KMS-11 (cell line): ENCODE results near the gene RNF44.

Experiments
- H2AFZ ChIP-seq: fragments of 200-600 bp; sonication (generic); 2 replicates; pipeline ENCODE4 v1.6.1; 2016; ENCODE audit warnings: antibody characterized with exemption, mixed run types, low read depth
- H3K27ac ChIP-seq: fragments of 200-600 bp; sonication (generic); 2 replicates; pipeline ENCODE4 v1.6.1; 2016; ENCODE audit warnings: mild to moderate bottlenecking, mixed run types
- H3K27me3 ChIP-seq: fragments of 200-600 bp; sonication (generic); 2 replicates; pipeline ENCODE4 v1.6.1; 2017; ENCODE audit warnings: mild to moderate bottlenecking, low read depth, mixed run types, moderate library complexity; ENCODE audit not compliant: insufficient read depth
- H3K36me3 ChIP-seq: fragments of 200-600 bp; sonication (generic); 2 replicates; pipeline ENCODE4 v1.6.1; 2017; ENCODE audit warnings: mild to moderate bottlenecking, mixed run types; ENCODE audit not compliant: insufficient read depth
- H3K4me1 ChIP-seq: fragments of 200-600 bp; sonication (generic); 2 replicates; pipeline ENCODE4 v1.6.1; 2016; ENCODE audit warnings: mild to moderate bottlenecking, low read depth, mixed run types; ENCODE audit not compliant: poor library complexity, severe bottlenecking
- H3K4me2 ChIP-seq: fragments of 200-600 bp; sonication (generic); 2 replicates; pipeline ENCODE4 v1.7.0; 2016; ENCODE audit warnings: mild to moderate bottlenecking, mixed run types
- H3K4me3 ChIP-seq: fragments of 200-600 bp; sonication (generic); IDR thresholded peaks from 2 replicates; pipeline ENCODE4 v1.6.1; 2017; ENCODE audit warnings: low read depth, low read length, mixed read lengths; ENCODE audit not compliant: insufficient read depth
- H3K79me2 ChIP-seq: fragments of 200-600 bp; sonication (generic); 2 replicates; pipeline ENCODE4 v1.6.1; 2016; ENCODE audit warnings: low read depth, mixed run types; ENCODE audit not compliant: insufficient read depth
- H3K9ac ChIP-seq: fragments of 200-600 bp; sonication (generic); 2 replicates; pipeline ENCODE4 v1.6.1; 2016; ENCODE audit warnings: mild to moderate bottlenecking, mixed run types
- H4K20me1 ChIP-seq: fragments of 200-600 bp; sonication (generic); 2 replicates; pipeline ENCODE4 v1.6.1; 2016; ENCODE audit warnings: mild to moderate bottlenecking, mixed run types; ENCODE audit not compliant: insufficient read depth
- CTCF ChIP-seq: fragments of 200-600 bp; sonication (generic); conservative IDR thresholded peaks from 2 replicates; pipeline ENCODE4 v1.6.1; 2017; ENCODE audit warnings: low read depth, mild to moderate bottlenecking, antibody characterized with exemption, low read length, moderate library complexity, mixed read lengths

RNF44 gene

GRCh38 chr5:176513788-176514187, 23.4 kb downstream of the RNF44 start:
- no peak for TF ChIP-seq CTCF
- no peak overlapping the region for H3K4me3 ChIP-seq
- no peak overlapping the region for H3K4me2 ChIP-seq
- no peaks in the 10 kb centered on the region for H3K79me2 ChIP-seq
- no peaks in the 10 kb centered on the region for H4K20me1 ChIP-seq
- H3K36me3 ChIP-seq = no peaks in the 10 kb centered on the region
- H3K27ac ChIP-seq = no peak overlapping the region
- H2AFZ ChIP-seq = no peak overlapping the region
- H3K27me3 ChIP-seq = no peaks in the 10 kb centered on the region
- H3K9ac ChIP-seq = no peak overlapping the region
- H3K4me1 ChIP-seq = no peaks in the 10 kb centered on the region

- Histone ChIP-seq H4K20me1 (no peaks in the 10 kb centered on the region), H3K4me1 (no peaks in the 10 kb centered on the region), H3K27ac (no peak overlapping the region), H3K79me2 (no peaks in the 10 kb centered on the region), H3K27me3 (no peaks in the 10 kb centered on the region), H3K36me3 (no peaks in the 10 kb centered on the region), H3K9ac (no peak overlapping the region), H3K4me3 (no peak overlapping the region), H2AFZ (no peak overlapping the region), H3K4me2 (no peak overlapping the region)
- no peak for TF ChIP-seq CTCF
Measured at GRCh38 chr5:176508603-176509002, 28.6 kb downstream of the RNF44 start.

GRCh38 chr5:176507911-176508310, 29.3 kb downstream of the RNF44 start:
- no peak overlapping the region for H3K4me3 ChIP-seq
- TF ChIP-seq CTCF = no peak
- no peaks in the 10 kb centered on the region for H4K20me1 ChIP-seq
- no peak overlapping the region for H3K9ac ChIP-seq
- no peaks in the 10 kb centered on the region for H3K36me3 ChIP-seq
- H3K4me1 ChIP-seq = no peaks in the 10 kb centered on the region
- no peak overlapping the region for H3K4me2 ChIP-seq
- H3K27ac ChIP-seq = no peak overlapping the region
- H3K27me3 ChIP-seq = no peaks in the 10 kb centered on the region
- H3K79me2 ChIP-seq = no peaks in the 10 kb centered on the region
- no peak overlapping the region for H2AFZ ChIP-seq

GRCh38 chr5:176503496-176503895, 33.7 kb downstream of the RNF44 start:
- no peak overlapping the region for H3K4me2 ChIP-seq
- no peaks in the 10 kb centered on the region for H4K20me1 ChIP-seq
- H3K27ac ChIP-seq = no peak overlapping the region
- 0 out of 2 replicates have a peak, but pooled peaks cover 3% of the 10 kb centered on the region for H3K36me3 ChIP-seq
- H3K9ac ChIP-seq = no peak overlapping the region
- no peak overlapping the region for H3K4me3 ChIP-seq
- no peaks in the 10 kb centered on the region for H3K27me3 ChIP-seq
- no peaks in the 10 kb centered on the region for H3K4me1 ChIP-seq
- H3K79me2 ChIP-seq = no peaks in the 10 kb centered on the region
- TF ChIP-seq CTCF = no peak
- no peak overlapping the region for H2AFZ ChIP-seq

GRCh38 chr5:176501333-176501732, 35.9 kb downstream of the RNF44 start:
- no peak overlapping the region for H3K9ac ChIP-seq
- H3K79me2 ChIP-seq = no peaks in the 10 kb centered on the region
- no peaks in the 10 kb centered on the region for H3K27me3 ChIP-seq
- no peak overlapping the region for H3K4me2 ChIP-seq
- H3K4me1 ChIP-seq = no peaks in the 10 kb centered on the region
- H4K20me1 ChIP-seq = no peaks in the 10 kb centered on the region
- H3K36me3 ChIP-seq = 0 out of 2 replicates have a peak, but pooled peaks cover 3% of the 10 kb centered on the region
- no peak overlapping the region for H3K27ac ChIP-seq
- TF ChIP-seq CTCF = no peak
- H3K4me3 ChIP-seq = no peak overlapping the region
- H2AFZ ChIP-seq = no peak overlapping the region
